ENCODE measurements around the gene PAN3.
"Not testable (repeated sequence)": the region's sequence is repeated elsewhere in the genome, so short reads cannot be mapped to it uniquely, and the experiment has no call there.

PAN3 gene

GRCh38 chr13:28099396-28100149, 38.8 kb upstream of the PAN3 start:
- TF ChIP-seq, protein P1, sequence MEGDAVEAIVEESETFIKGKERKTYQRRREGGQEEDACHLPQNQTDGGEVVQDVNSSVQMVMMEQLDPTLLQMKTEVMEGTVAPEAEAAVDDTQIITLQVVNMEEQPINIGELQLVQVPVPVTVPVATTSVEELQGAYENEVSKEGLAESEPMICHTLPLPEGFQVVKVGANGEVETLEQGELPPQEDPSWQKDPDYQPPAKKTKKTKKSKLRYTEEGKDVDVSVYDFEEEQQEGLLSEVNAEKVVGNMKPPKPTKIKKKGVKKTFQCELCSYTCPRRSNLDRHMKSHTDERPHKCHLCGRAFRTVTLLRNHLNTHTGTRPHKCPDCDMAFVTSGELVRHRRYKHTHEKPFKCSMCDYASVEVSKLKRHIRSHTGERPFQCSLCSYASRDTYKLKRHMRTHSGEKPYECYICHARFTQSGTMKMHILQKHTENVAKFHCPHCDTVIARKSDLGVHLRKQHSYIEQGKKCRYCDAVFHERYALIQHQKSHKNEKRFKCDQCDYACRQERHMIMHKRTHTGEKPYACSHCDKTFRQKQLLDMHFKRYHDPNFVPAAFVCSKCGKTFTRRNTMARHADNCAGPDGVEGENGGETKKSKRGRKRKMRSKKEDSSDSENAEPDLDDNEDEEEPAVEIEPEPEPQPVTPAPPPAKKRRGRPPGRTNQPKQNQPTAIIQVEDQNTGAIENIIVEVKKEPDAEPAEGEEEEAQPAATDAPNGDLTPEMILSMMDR (IDR thresholded peaks at IDR 0.05; ENCODE audit: insufficient read depth, low read depth, low read length, missing control alignments), result no peak
- peak overlapping the region; percentile 68 for H3K4me3 ChIP-seq (ENCODE audit: low read depth, low read length)
- DNase-seq (ENCODE audit: low read depth), result no peak

- H3K4me3 ChIP-seq (ENCODE audit: low read depth, low read length), result peak within 1 kb of the TSS; percentile 68
- TF ChIP-seq, protein P1 (IDR thresholded peaks at IDR 0.05; ENCODE audit: insufficient read depth, low read depth, low read length, missing control alignments), result no peak
- peak; percentile 79 for DNase-seq (ENCODE audit: low read depth)
These were observed 37.9 kb upstream of the PAN3 start, which contains the start of gene FLT3 for GRCh38 chr13:28100150-28101121. TSS of gene FLT3 (minus strand) at chr13:28100576. CDS start at chr13:28100510, 66 bp downstream.

DNA sequence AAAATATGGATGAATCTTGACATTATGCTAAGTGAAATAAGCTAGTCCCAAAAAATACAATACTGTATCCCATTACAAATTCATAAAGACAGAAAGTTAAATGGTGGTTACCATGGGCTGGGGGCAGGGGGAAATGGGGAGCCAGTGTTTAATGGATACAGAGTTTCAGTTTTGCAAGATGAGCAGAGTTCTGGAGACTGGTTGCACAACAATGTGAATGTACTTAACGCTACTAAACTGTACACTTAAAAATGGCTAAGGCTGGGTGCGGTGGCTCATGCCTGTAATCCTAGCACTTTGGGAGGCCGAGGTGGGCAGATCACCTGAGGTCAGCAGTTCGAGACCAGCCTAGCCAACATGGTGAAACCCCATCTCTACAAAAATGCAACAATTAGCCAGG, 36.5 kb upstream of the PAN3 start:
- DNase-seq (ENCODE audit: low read depth), result not testable (repeated sequence)

GRCh38 chr13:28106976-28107375, 31.4 kb upstream of the PAN3 start:
- TF ChIP-seq, protein P1 (IDR thresholded peaks at IDR 0.05; ENCODE audit: insufficient read depth, low read depth, low read length, missing control alignments), result no peak
- no peak for DNase-seq (ENCODE audit: low read depth)
- no peak overlapping the region for H3K4me3 ChIP-seq (ENCODE audit: low read depth, low read length)

More for the DNA sequence above, 36.5 kb upstream of the PAN3 start:
- H3K4me3 ChIP-seq (ENCODE audit: low read depth, low read length), result not testable (repeated sequence)

- DNase-seq (ENCODE audit: low read depth), result no peak
- TF ChIP-seq, protein P1 (IDR thresholded peaks at IDR 0.05; ENCODE audit: insufficient read depth, low read depth, low read length, missing control alignments), result no peak
- H3K4me3 ChIP-seq (ENCODE audit: low read depth, low read length), result no peak overlapping the region
These were observed 27.9 kb upstream of the PAN3 start for GRCh38 chr13:28110414-28110813.

DNA sequence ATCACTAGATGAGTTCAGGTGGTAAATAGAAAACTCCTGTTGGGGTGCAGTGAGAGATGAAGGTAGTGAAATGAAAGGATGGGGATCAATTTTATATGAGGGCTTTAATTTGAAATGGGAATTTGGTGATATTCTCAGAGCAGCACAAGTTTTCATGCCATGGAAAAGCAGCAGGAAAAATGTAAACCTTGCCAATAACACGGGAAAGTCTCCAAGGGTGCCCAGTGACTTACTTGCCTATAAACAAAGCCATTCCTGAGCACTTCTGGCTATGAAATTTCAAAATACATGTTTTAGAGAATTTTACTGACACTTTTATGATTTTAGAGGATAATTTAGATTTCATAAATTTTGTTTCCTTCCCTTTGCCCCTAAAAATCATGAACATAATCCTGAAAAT, 21.6 kb upstream of the PAN3 start:
- TF ChIP-seq, protein P1 (IDR thresholded peaks at IDR 0.05; ENCODE audit: insufficient read depth, low read depth, low read length, missing control alignments), result no peak
- no peak for DNase-seq (ENCODE audit: low read depth)
- H3K4me3 ChIP-seq (ENCODE audit: low read depth, low read length), result no peak overlapping the region
